Measurements from ENCODE around the gene ZNF655.

GRCh38 chr7:99554939-99555338, 3.5 kb upstream of the ZNF655 start:
- TF ChIP-seq CTCF (IDR thresholded peaks at IDR 0.05; ENCODE audit: low read depth, low read length, poor library complexity, severe bottlenecking) (no peak), EZH2phosphoT487 (IDR thresholded peaks at IDR 0.05; ENCODE audit: borderline replicate concordance, low read length) (no peak)

Data from DOHH2 (cell line).